K562 (cell line): ENCODE results near the gene KRT80. TPM values are rescaled to one million over a fixed set of nuclear protein-coding genes. Genes with fewer than 3 reads are reported as not detected.

ENCODE experiments used
- ATAC-seq: fragments of 200-7000 bp; cut with Tn5 transposase; 3 replicates; pipeline ENCODE4 v1.9.1; 2020; ENCODE audit warnings: moderate library complexity
- BruUV-seq: library from RNA; stranded (reverse); fragments of 400-500 nt; replicated peaks from 2 replicates; lab custom pipeline; 2021; lab: Mats Ljungman, UMichigan
- CTCF ChIA-PET: fragments of 300-600 bp; formaldehyde crosslinking; extraction: SDS; loops from one replicate; lab custom pipeline; 2021; ENCODE audit warnings: low intra/inter-chr PET ratio; lab: Yijun Ruan, JAX
- POLR2A ChIA-PET: fragments of 300-600, 350-650 bp; sonication (Branson Sonifier 250); formaldehyde crosslinking; extraction: SDS; loops from one replicate; lab custom pipeline; 2021; ENCODE audit warnings: antibody characterized with exemption, inconsistent platforms; lab: Yijun Ruan, JAX
- DNase-seq, 4 experiments: peaks; one replicate each; pipeline versions ENCODE4 v3.0.0 to v3.0.0-alpha.2; 2011 to 2018; ENCODE audit warnings: low spot score in 3 of 4, mixed read lengths in 3 of 4; ENCODE audit errors: extremely low read depth in 1 of 4
- FAIRE-seq: peaks from 2 replicates; lab custom pipeline; 2011; peaks lifted over from hg19 to GRCh38; lab: Jason Lieb, UNC
- H2AFZ ChIP-seq: 2 replicates; pipeline ENCODE4 v1.6.0; 2011; ENCODE audit warnings: low read depth, low read length, control low read depth, inconsistent platforms
- H3K27ac ChIP-seq: fragments of 200-600 bp; 3 replicates; pipeline ENCODE4 v1.8.0; 2011; ENCODE audit warnings: low read depth, mild to moderate bottlenecking, control low read depth, inconsistent platforms, low read length, moderate library complexity, mixed read lengths; ENCODE audit errors: extremely low read depth
- H3K27me3 ChIP-seq, 2 experiments: fragments of 300-600 bp in 1 of 2; 2 replicates in 1 of 2; 3 replicates in 1 of 2; pipeline versions ENCODE4 v1.6.0 to v1.8.0; 2011; ENCODE audit warnings: inconsistent platforms in 2 of 2, low read length in 2 of 2, mild to moderate bottlenecking in 1 of 2, mixed read lengths in 1 of 2, moderate library complexity in 1 of 2; ENCODE audit not compliant: control insufficient read depth in 2 of 2, insufficient read depth in 2 of 2
- H3K36me3 ChIP-seq: fragments of 300-600 bp; 3 replicates; pipeline ENCODE4 v1.8.0; 2011; ENCODE audit warnings: mild to moderate bottlenecking, low read length, inconsistent platforms; ENCODE audit not compliant: control insufficient read depth, insufficient read depth
- H3K4me1 ChIP-seq, 2 experiments: fragments of 200-600 bp in 1 of 2; replicated peaks in 1 of 2; 2 replicates in 1 of 2; 3 replicates in 1 of 2; pipeline versions ENCODE4 v1.5.1 to v1.8.0; 2011; ENCODE audit warnings: inconsistent platforms in 2 of 2, low read length in 2 of 2, mild to moderate bottlenecking in 1 of 2, mixed read lengths in 1 of 2, moderate library complexity in 1 of 2; ENCODE audit not compliant: control insufficient read depth in 2 of 2, insufficient read depth in 2 of 2
- H3K4me2 ChIP-seq: 2 replicates; pipeline ENCODE4 v1.6.1; 2011; ENCODE audit warnings: low read length, control low read depth, inconsistent platforms, mixed read lengths; ENCODE audit not compliant: insufficient read depth
- H3K4me3 ChIP-seq: fragments of 200-600 bp; sonication (generic), shearing (Covaris generic); 2 replicates; pipeline ENCODE4 v1.5.1; 2016; ENCODE audit warnings: control low read depth, inconsistent platforms
- H3K79me2 ChIP-seq: fragments of 200-600 bp; 3 replicates; pipeline ENCODE4 v1.8.0; 2011; ENCODE audit warnings: low read length, inconsistent platforms; ENCODE audit not compliant: control insufficient read depth, insufficient read depth
- H3K9ac ChIP-seq, 2 experiments: 2 replicates each; pipeline versions ENCODE4 v1.6.0 to v1.6.1; 2011; ENCODE audit warnings: low read depth in 2 of 2, low read length in 2 of 2, control low read depth in 1 of 2, inconsistent platforms in 1 of 2, mild to moderate bottlenecking in 1 of 2, mixed read lengths in 1 of 2; ENCODE audit not compliant: insufficient read depth in 1 of 2
- H3K9me1 ChIP-seq: one replicate; pipeline ENCODE4 v1.6.0; 2011; ENCODE audit warnings: inconsistent platforms, mild to moderate bottlenecking, low read length, moderate library complexity; ENCODE audit not compliant: control insufficient read depth, insufficient read depth
- H3K9me3 ChIP-seq: replicated peaks from 2 replicates; pipeline ENCODE4 v1.5.1; 2011; ENCODE audit warnings: low read depth, low read length, inconsistent platforms; ENCODE audit not compliant: control insufficient read depth, insufficient read depth
- H4K20me1 ChIP-seq: replicated peaks from 2 replicates; pipeline ENCODE4 v1.6.1; 2011; ENCODE audit warnings: low read length, inconsistent platforms, mixed read lengths; ENCODE audit not compliant: control insufficient read depth, insufficient read depth
- NCOR1 ChIP-seq: fragments of 450-650 bp; IDR thresholded peaks from 2 replicates; pipeline ENCODE4 v1.6.1; 2016; ENCODE audit warnings: mild to moderate bottlenecking, moderate library complexity
- NEUROD1 ChIP-seq: fragments of 150-350 bp; IDR thresholded peaks from 2 replicates; pipeline ENCODE4 v1.6.1; 2014; ENCODE audit warnings: borderline replicate concordance, low read length, low read depth; ENCODE audit not compliant: partially characterized antibody
- OTX1 ChIP-seq: fragments of 450-650 bp; formaldehyde crosslinking; IDR thresholded peaks from 2 replicates; pipeline ENCODE4 v1.4.0; 2022; ENCODE audit warnings: mild to moderate bottlenecking
- WHSC1 ChIP-seq: IDR thresholded peaks from one replicate; pipeline ENCODE4 v1.6.1; 2012; ENCODE audit warnings: low read length, control low read depth, inconsistent platforms
- ZNF589 ChIP-seq: fragments of 200-800 bp; sonication (Bioruptor generic); IDR thresholded peaks from 2 replicates; pipeline ENCODE4 v1.6.1; 2016; ENCODE audit warnings: low read depth, missing genetic modification characterization, missing compliant biosample characterization
- WGBS: fragments of 100-300 bp; shearing (Covaris generic); methylation state at CpG from one replicate; pipeline ENCODE4 v1.1.6; 2016; ENCODE audit warnings: low coverage, mixed read lengths; ENCODE audit not compliant: insufficient coverage; ENCODE audit errors: missing lambda C conversion rate; 5-methylcytosine and 5-hydroxymethylcytosine counted together
- in situ Hi-C: fragments of 300-500 bp; cut with MboI; formaldehyde crosslinking; loops from 4 replicates; pipeline ENCODE4 v1.15.0; 2018; ENCODE audit warnings: inconsistent platforms, mixed read lengths
- intact Hi-C: fragments of 100-400 bp; cut with micrococcal nuclease; formaldehyde crosslinking; loops from 2 replicates; pipeline ENCODE4 v1.14.2; 2022
- polyA plus RNA-seq, 8 experiments: library from polyadenylated mRNA; depleted of rRNA in 4 of 8; stranded (reverse) in 5 of 8; unstranded in 3 of 8; fragments of >200 nt; fragmentation: Nextera tagmentation in 2 of 8; fragmentation: Illumina TruSeq in 1 of 8; extraction: Ambion mirVana in 2 of 8; extraction: Trizol in 1 of 8; gene quantifications; 2 replicates each; pipeline versions ENCODE4 v1.2.1 to v1.2.3, GENCODE V29; 2011 to 2014; ENCODE audit warnings: inconsistent platforms in 1 of 8, missing spikeins in 1 of 8
- total RNA-seq, 7 experiments: library from RNA; depleted of rRNA in 6 of 7; stranded (reverse); fragments of >200 nt in 6 of 7; fragmentation: Illumina TruSeq in 2 of 7; extraction: Trizol in 2 of 7; gene quantifications; 2 replicates each; pipeline versions ENCODE4 v1.2.1 to v1.2.3, GENCODE V29; 2011 to 2021; ENCODE audit warnings: low replicate concordance in 1 of 7
- TF ChIP-seq, protein P1 (sequence below), 3 experiments: IDR thresholded peaks in 2 of 3; conservative IDR thresholded peaks in 1 of 3; 2 replicates each; pipeline ENCODE4 v1.5.1; 2011 to 2012; ENCODE audit warnings: low read length in 3 of 3, mild to moderate bottlenecking in 3 of 3, control low read depth in 2 of 3, improper control_type of control experiment in 1 of 3, inconsistent platforms in 1 of 3, low read depth in 1 of 3, mixed read lengths in 1 of 3, moderate library complexity in 1 of 3; ENCODE audit not compliant: insufficient read depth in 2 of 3
- TF ChIP-seq, protein P2 (sequence below), 2 experiments: fragments of 450-650 bp; IDR thresholded peaks; 2 replicates each; pipeline ENCODE4 v1.6.1; 2018; ENCODE audit warnings: mild to moderate bottlenecking in 2 of 2, low read depth in 1 of 2; ENCODE audit not compliant: partially characterized antibody in 2 of 2

The KRT80 gene
- total and polyA plus RNA-seq, 9 of the 15 experiments (the other 6 are each of a cell fraction or from before 2014, with no cell fraction given) = not detected

GRCh38 chr12:52214421-52214802, 22.6 kb upstream of the KRT80 start:
- Histone ChIP-seq H3K4me3 (no peak overlapping the region), H3K27me3 (peaks cover 5 to 28% of the 10 kb centered on the region in 2 experiments; a peak in 4 of 5 replicates), H3K4me2 (no peak overlapping the region), H3K27ac (no peak overlapping the region), H3K79me2 (no peaks in the 10 kb centered on the region), H3K9ac (no peak overlapping the region), H3K9me3 (no peaks in the 10 kb centered on the region), H3K9me1 (no peaks in the 10 kb centered on the region), H3K4me1 (no peaks in the 10 kb centered on the region; a peak in 1 of 5 replicates), H2AFZ (no peak overlapping the region), H4K20me1 (peaks cover 13% of the 10 kb centered on the region), H3K36me3 (no peaks in the 10 kb centered on the region)
- in situ Hi-C loops (no loop called here), intact Hi-C loops (no loop called here)
- 0% methylated on average over 3 of the region's 3 CpGs for WGBS
- DNase-seq (no peak), ATAC-seq (no peak), FAIRE-seq (no peak)
- BruUV-seq = no TSS peak
- POLR2A ChIA-PET = interaction anchor here (1.2 kb wide), 1 partner anchor 37 kb away, joined by 4 read pairs; no protein-coding TSS in a partner anchor
- TF ChIP-seq NCOR1 = no peak
- TF ChIP-seq WHSC1 = no peak
- TF ChIP-seq NEUROD1 = no peak
- no peak for TF ChIP-seq OTX1 (CRISPR knock-in tag)
- no peak for TF ChIP-seq ZNF589 (CRISPR knock-in tag)
- TF ChIP-seq, protein P1, sequence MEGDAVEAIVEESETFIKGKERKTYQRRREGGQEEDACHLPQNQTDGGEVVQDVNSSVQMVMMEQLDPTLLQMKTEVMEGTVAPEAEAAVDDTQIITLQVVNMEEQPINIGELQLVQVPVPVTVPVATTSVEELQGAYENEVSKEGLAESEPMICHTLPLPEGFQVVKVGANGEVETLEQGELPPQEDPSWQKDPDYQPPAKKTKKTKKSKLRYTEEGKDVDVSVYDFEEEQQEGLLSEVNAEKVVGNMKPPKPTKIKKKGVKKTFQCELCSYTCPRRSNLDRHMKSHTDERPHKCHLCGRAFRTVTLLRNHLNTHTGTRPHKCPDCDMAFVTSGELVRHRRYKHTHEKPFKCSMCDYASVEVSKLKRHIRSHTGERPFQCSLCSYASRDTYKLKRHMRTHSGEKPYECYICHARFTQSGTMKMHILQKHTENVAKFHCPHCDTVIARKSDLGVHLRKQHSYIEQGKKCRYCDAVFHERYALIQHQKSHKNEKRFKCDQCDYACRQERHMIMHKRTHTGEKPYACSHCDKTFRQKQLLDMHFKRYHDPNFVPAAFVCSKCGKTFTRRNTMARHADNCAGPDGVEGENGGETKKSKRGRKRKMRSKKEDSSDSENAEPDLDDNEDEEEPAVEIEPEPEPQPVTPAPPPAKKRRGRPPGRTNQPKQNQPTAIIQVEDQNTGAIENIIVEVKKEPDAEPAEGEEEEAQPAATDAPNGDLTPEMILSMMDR (IDR thresholded peaks at IDR 0.05 in 2 of 3, conservative IDR thresholded peaks at IDR 0.05 in 1 of 3; ENCODE audit: insufficient read depth in 2 of 3, low read depth in 1 of 3, low read length in 3 of 3) = no peak
- TF ChIP-seq, protein P2, sequence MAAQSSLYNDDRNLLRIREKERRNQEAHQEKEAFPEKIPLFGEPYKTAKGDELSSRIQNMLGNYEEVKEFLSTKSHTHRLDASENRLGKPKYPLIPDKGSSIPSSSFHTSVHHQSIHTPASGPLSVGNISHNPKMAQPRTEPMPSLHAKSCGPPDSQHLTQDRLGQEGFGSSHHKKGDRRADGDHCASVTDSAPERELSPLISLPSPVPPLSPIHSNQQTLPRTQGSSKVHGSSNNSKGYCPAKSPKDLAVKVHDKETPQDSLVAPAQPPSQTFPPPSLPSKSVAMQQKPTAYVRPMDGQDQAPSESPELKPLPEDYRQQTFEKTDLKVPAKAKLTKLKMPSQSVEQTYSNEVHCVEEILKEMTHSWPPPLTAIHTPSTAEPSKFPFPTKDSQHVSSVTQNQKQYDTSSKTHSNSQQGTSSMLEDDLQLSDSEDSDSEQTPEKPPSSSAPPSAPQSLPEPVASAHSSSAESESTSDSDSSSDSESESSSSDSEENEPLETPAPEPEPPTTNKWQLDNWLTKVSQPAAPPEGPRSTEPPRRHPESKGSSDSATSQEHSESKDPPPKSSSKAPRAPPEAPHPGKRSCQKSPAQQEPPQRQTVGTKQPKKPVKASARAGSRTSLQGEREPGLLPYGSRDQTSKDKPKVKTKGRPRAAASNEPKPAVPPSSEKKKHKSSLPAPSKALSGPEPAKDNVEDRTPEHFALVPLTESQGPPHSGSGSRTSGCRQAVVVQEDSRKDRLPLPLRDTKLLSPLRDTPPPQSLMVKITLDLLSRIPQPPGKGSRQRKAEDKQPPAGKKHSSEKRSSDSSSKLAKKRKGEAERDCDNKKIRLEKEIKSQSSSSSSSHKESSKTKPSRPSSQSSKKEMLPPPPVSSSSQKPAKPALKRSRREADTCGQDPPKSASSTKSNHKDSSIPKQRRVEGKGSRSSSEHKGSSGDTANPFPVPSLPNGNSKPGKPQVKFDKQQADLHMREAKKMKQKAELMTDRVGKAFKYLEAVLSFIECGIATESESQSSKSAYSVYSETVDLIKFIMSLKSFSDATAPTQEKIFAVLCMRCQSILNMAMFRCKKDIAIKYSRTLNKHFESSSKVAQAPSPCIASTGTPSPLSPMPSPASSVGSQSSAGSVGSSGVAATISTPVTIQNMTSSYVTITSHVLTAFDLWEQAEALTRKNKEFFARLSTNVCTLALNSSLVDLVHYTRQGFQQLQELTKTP (IDR thresholded peaks at IDR 0.05; ENCODE audit: low read depth in 1 of 2, partially characterized antibody in 2 of 2) = no peak
- CTCF ChIA-PET = no interaction called here
